ENCODE results near the gene KDM5B.

KDM5B gene

DNA sequence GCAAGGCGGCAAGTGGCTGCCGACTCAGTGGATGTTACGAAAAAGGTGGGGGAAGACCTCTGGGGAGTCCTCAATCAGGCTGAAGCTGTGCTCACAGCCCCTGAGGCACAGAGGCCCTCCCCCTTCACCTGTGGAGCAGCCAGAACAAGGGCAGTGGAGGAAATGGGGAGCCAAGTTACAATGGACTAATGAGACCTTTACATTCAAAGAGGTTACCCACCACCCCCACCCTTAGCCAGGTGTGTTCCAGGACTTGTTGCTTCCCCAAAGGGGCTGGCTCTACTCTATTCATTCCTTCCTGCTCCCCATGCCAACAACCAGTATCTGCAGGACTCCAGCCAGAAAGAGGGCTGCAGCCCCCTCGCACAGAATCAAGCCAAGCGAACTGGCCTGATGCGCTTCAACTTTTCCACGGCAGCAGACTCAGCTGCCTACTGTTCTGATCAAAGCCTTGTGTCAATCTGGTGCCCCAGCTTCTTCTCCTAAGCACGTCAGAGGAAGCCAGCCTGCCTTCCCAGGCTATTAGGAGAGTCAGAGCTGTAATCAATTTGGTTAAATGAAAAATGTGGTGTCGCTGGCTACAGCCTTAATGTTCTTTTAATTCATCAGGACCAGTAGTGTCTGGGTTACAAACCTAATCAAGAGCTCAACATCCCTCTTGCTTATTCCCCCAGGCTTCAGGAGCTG lies 96.1 kb downstream of the KDM5B start:
- no peak for DNase-seq (ENCODE audit: low read depth)

DNA sequence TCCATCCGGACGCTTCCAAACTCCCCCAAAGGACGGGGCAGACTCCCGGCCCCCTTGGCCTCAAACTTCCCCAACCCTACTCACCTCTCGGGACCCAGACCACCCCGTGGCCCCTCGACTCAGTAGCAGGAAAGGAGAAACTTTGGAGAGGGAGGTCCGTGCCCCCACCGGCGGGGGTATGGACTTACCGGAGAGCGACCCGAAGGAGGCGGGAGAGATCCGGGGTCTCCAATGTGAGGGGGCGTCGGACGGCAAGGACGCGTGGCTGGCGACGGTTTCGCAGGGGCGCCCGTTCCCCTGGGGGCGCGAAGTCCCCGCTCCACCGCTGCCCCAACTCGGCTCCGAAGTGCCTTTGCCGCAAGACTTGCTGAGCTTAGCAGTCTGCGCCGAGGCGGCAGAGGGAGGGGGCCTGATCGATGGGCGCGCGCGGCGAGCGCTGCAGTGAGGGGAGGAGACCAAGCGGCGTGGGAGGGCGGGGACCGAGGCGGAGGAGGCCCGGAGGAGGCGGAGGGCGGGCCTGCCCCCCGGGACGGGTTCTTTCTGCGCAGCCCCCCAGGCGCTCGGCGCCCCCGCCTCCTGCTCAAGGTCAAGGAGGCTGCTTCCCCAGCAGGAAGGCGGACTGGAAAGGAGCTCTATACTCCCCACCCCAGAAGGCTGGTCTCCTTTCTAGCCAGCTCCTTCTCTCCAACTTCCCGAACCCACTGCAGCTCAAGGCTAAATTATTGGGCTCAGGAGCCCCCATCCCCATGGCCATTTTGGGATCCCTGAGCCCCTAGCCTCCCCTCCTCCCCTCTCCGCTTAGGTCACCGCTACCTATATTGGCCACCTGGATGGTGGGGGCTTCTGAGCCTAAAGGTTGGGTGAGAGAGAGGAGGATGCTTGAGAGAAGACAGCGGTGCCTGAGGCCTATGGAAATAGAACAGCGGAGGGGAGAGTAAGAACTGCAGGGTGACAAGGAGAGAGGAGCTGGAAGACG lies 97.9 kb downstream of the KDM5B start, which contains the start of gene SYT2:
TSS of gene SYT2 (minus strand) at position 385 of the 976 bp plus-strand sequence. CDS start 104,682 bp downstream, outside the sequence.
- no peak for DNase-seq (ENCODE audit: low read depth)

DNA sequence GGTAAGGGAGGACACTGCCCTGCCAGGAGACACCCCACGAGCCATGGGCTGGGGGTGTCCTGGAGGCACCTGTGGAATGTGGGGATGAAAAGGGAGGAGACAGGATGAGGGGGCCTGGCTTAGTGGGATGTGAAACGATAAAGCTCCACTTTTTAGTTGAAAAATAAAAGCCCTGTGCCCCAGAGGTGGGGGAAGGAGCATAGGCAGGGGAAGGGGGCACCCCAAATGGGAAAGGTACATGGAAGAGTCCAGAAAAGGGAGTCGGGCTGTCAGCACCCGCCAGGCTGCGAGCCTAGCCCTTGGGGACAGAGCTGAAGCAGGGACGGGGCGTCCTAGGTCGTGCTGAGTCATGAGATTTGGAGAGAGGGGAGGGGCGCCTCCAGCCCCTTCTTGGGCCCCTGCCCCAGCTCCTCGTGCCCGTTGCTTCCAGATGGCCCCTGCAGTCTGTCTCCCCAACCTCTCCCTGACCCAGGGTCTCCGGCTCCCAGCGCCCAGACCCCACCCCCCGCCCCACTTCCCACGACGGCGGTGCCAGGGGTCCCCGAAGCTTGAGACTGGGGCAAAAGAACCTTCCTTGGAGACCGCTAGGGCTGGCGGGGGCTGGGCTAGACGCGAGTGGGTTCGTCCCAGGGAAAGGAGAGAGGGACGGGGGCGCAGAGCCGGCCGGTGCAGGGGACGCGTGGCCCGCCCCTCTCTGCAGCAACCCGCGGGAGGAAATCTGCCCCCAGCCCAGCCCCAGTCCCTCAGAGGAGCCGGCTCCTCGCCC lies 98.8 kb downstream of the KDM5B start:
- no peak for DNase-seq (ENCODE audit: low read depth)

DNA sequence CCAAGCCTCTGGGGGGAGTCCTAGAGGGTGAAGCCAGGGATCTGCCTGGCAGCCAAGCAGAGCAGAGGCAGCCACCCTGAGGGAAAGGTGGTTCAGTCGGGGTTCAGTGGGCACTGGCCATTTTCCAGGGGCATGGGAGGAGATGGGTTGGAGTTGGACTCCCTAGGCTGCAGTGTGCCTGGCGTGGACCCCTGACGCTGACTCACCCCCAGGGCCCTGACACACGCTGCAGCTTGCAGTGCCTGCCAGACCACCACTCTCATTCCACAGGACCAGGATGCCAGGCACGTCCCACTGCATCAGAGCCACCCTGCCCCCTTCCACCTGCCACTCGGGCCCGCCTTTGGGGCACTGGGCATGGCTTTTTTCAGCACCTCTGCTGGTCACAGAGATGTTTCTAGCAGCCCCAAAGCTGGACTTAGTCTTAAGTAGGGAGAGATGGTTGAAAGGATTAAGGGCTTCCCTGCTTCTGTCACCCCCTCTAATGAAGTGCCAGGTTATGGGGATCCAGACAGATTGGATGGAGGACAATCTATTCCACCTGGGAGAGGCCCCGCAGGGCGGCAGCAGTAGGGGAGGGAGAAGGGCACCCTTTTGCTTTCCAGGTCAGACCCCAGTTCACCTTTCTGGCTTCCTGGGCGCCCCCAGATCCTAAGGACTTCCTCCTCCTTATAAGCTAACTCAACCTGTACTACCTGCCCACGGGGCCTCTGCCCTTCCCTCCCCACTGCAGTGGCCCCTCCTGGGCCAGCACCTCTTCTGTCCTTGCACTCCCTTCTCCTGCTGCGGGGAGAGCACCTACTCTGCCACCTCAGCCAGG lies 99.6 kb downstream of the KDM5B start:
- no peak for DNase-seq (ENCODE audit: low read depth)

DNA sequence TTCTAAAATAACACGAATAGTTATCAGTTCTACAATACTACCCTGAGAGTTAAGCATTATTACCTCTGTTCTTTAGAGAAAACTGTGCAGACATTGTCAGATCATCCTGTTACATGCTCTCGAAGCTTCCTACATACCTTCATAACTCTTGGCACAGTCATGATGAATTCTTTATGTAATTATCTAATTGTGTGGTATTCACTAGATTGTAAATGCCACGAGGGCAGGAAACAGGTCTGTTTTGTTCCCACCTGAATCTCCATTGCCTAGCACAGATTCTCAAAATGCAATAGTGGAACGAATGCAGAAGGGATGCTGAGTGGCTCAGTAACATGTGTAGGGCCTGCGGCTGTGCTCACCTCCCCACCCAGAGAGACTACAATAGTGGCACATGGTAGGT lies 101.4 kb downstream of the KDM5B start:
- no peak for DNase-seq (ENCODE audit: low read depth)

DNA sequence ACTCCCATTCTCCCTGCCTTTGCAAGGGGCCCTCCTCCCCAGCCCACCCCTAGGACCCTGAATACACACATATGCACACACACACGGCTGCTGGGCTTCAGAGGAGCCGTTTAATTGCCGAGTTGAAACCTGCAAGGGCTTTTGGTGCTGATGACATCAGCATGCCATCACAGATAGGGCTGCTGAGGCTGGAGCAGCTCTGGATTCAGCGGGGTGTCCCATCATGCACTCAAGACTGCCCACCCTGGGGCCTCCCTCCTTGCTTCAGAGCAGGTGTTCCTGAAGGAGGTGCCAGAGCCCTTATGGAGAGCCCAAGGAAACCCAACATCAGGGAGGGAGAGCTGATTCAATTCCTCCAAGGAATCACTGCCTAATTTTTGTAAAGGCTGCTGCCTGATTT lies 103.6 kb downstream of the KDM5B start:
- no peak for DNase-seq (ENCODE audit: low read depth)

DNA sequence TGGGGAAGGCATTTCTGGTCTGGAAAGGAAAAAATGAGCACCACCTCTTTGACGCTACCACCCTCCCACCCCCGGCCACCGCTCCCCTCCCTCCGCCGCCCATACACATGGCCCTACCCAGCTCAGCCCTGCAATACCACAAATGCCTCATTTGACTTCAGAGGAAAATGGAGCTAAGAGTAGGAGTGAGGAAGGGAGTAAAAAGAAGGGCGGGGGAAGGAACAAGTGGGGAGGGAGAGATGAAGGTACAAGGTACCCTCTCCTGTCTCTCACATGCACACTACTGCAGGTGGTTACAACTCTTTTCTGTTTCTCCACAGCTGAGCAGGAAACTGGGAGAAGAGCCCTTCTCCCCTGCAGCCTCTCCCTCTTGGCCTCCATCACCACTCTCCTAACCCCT lies 105.0 kb downstream of the KDM5B start:
- DNase-seq (ENCODE audit: low read depth): no peak

DNA sequence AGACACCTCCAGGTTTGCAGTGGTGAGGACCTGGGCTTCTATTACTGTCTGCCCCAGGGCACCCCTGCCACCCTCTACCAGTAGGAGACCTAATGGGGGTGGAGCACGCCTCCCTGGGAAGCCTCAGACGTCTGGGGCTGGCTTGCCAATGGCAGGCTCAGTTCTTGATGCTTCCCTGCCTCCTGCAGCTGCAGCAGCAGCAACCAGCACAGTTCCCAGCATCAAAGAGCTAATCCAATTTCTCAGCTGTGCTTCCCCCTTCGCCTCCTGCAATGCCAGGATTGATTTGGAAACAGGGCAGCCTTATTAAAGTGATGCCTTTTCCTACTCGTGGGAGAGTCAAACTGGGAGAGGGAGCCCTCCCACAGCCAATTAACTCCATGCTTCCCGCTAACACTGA lies 106.1 kb downstream of the KDM5B start:
- no peak for DNase-seq (ENCODE audit: low read depth)

DNA sequence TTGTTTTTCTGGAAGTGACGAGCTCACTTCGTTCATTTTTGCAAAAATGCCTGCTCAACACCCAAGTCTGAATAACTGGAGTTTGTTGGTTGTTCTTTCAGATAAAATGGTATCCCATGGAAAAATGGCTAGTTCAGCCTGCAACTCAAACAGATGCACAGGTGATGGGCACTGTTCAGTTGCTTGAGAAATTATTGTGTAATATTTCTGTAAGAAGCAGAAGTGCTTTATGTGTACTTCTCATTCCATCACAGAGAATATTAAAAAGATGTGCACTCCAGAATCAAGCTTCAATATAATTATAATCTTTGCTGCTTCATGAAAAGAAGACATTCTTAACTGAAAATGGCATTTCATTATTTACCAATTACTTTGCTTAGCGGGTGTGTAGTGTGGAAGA lies 107.0 kb downstream of the KDM5B start:
- DNase-seq (ENCODE audit: low read depth): no peak

DNA sequence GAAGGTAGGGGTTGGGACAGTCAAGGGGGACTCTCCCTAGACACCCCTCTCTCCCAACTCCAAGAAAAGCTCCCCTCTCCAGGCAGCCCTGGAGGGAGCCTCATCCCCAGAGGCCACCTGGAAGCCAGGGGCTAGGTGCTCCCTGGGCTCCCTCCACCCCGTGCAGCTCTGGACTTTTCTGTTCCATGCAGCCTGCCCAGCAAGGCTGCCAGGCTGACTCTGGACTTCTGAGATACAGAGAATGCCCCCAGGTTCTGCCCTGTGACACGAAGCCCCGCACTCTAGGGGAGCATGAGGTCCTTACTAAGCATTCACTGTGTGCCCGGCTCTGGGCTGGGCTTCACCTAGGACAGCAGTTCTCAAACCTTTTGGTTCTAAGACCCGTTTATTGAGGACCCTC lies 108.2 kb downstream of the KDM5B start:
- DNase-seq (ENCODE audit: low read depth): no peak

- no peak for DNase-seq (ENCODE audit: low read depth)
These were observed 109.9 kb downstream of the KDM5B start for GRCh38 chr1:202698276-202698675.

- DNase-seq (ENCODE audit: low read depth): no peak
These were observed 111.2 kb downstream of the KDM5B start for GRCh38 chr1:202697038-202697437.

GRCh38 chr1:202694314-202694713 lies 113.9 kb downstream of the KDM5B start:
- no peak for DNase-seq (ENCODE audit: low read depth)

DNA sequence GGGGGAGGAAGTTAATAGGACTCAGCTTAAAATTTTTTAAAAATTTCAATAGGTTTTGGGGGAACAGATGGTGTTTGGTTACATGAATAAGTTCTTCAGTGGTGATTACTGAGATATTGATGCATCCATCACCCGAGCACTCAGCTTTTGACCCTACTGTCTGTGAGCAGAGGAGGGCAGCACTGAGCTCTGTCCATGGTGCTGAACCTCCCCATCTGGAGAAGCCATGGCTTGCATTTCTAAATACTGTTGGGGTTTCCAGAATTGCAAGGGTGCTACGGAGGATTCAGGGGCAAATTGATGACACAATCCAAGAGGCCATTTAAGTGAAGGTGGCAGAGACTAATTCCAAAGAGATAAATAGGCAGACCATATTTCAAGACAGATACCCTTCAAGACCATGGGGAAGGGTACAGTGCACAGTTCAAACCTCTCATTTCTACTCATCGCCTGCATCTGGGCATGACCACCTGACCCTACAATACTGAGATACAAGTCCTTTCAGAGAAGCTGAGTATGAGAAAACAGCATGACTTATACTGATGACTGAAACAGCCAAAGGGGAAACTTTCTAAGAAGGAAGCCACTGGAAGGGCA lies 115.2 kb downstream of the KDM5B start:
- peak; percentile 32 for DNase-seq (ENCODE audit: low read depth)

GRCh38 chr1:202691816-202692215 lies 116.4 kb downstream of the KDM5B start:
- DNase-seq (ENCODE audit: low read depth): no peak

- no peak for DNase-seq (ENCODE audit: low read depth)
These were observed 118.5 kb downstream of the KDM5B start for GRCh38 chr1:202689493-202690342.

- no peak for DNase-seq (ENCODE audit: low read depth)
These were observed 119.1 kb downstream of the KDM5B start for GRCh38 chr1:202689082-202689481.

- no peak for DNase-seq (ENCODE audit: low read depth)
These were observed 119.8 kb downstream of the KDM5B start for GRCh38 chr1:202688401-202688800.

- DNase-seq (ENCODE audit: low read depth): no peak
These were observed 120.4 kb downstream of the KDM5B start for GRCh38 chr1:202687798-202688197.

- no peak for DNase-seq (ENCODE audit: low read depth)
These were observed 120.9 kb downstream of the KDM5B start for GRCh38 chr1:202687370-202687769.

All from stimulated activated CD8-positive, alpha-beta memory T cell treated with anti-CD3 and anti-CD28 coated beads, Interleukin-7, amount 100 ng/mL, for 24 hours (primary cell).